HEK293T (cell line): ENCODE measurements around the gene PATJ.

Source experiments
- CTCF ChIA-PET: fragments of 350-600 bp; formaldehyde crosslinking; extraction: SDS; loops from one replicate; lab custom pipeline; 2021; ENCODE audit warnings: antibody characterized with exemption, inconsistent platforms; lab: Yijun Ruan, JAX
- POLR2A ChIA-PET: fragments of 350-600 bp; formaldehyde crosslinking; extraction: SDS; loops from one replicate; lab custom pipeline; 2020; ENCODE audit warnings: antibody characterized with exemption, inconsistent platforms; lab: Yijun Ruan, JAX
- DNase-seq: peaks from one replicate; pipeline ENCODE4 v3.0.0; 2012; ENCODE audit warnings: mixed read lengths; ENCODE audit errors: extremely low spot score
- ARNT ChIP-seq: fragments of 450-650 bp; IDR thresholded peaks from 2 replicates; pipeline ENCODE4 v1.6.1; 2017; ENCODE audit warnings: mild to moderate bottlenecking
- BHLHE40 ChIP-seq: fragments of 450-650 bp; IDR thresholded peaks from 2 replicates; pipeline ENCODE4 v1.6.1; 2016; ENCODE audit warnings: mild to moderate bottlenecking, moderate library complexity, borderline replicate concordance
- CTBP1 ChIP-seq: fragments of 450-650 bp; IDR thresholded peaks from 2 replicates; pipeline ENCODE4 v1.6.1; 2016; ENCODE audit warnings: borderline replicate concordance
- ELF4 ChIP-seq: fragments of 450-650 bp; IDR thresholded peaks from 2 replicates; pipeline ENCODE4 v1.6.1; 2017; ENCODE audit warnings: antibody characterized with exemption
- FOXA1 ChIP-seq: fragments of 450-650 bp; IDR thresholded peaks from 2 replicates; pipeline ENCODE4 v1.6.1; 2016; ENCODE audit warnings: mild to moderate bottlenecking
- FOXK2 ChIP-seq: fragments of 450-650 bp; IDR thresholded peaks from 2 replicates; pipeline ENCODE4 v1.6.1; 2016; ENCODE audit warnings: mild to moderate bottlenecking
- FOXM1 ChIP-seq: fragments of 450-650 bp; IDR thresholded peaks from 2 replicates; pipeline ENCODE4 v1.6.1; 2017; ENCODE audit warnings: mild to moderate bottlenecking, borderline replicate concordance
- HDGF ChIP-seq: fragments of 450-650 bp; IDR thresholded peaks from 2 replicates; pipeline ENCODE4 v1.6.1; 2017; ENCODE audit warnings: antibody characterized with exemption, borderline replicate concordance
- L3MBTL2 ChIP-seq: fragments of 450-650 bp; conservative IDR thresholded peaks from 2 replicates; pipeline ENCODE4 v1.6.1; 2016; ENCODE audit warnings: mild to moderate bottlenecking
- LEF1 ChIP-seq: fragments of 450-650 bp; IDR thresholded peaks from 2 replicates; pipeline ENCODE4 v1.6.1; 2017; ENCODE audit warnings: mild to moderate bottlenecking, borderline replicate concordance
- NFRKB ChIP-seq: fragments of 450-650 bp; IDR thresholded peaks from 2 replicates; pipeline ENCODE4 v1.6.1; 2016; ENCODE audit warnings: mild to moderate bottlenecking, moderate library complexity
- SP1 ChIP-seq: fragments of 450-650 bp; IDR thresholded peaks from 2 replicates; pipeline ENCODE4 v1.6.1; 2017
- SUZ12 ChIP-seq: fragments of 450-650 bp; IDR thresholded peaks from 2 replicates; pipeline ENCODE4 v1.6.1; 2016; ENCODE audit warnings: mild to moderate bottlenecking
- TARDBP ChIP-seq: fragments of 450-650 bp; IDR thresholded peaks from 2 replicates; pipeline ENCODE4 v1.6.1; 2016
- ZNF384 ChIP-seq: fragments of 450-650 bp; IDR thresholded peaks from 2 replicates; pipeline ENCODE4 v1.6.1; 2016
- TF ChIP-seq, protein P1 (sequence below): fragments of 450-650 bp; IDR thresholded peaks from 2 replicates; pipeline ENCODE4 v1.6.1; 2016

The PATJ gene

DNA sequence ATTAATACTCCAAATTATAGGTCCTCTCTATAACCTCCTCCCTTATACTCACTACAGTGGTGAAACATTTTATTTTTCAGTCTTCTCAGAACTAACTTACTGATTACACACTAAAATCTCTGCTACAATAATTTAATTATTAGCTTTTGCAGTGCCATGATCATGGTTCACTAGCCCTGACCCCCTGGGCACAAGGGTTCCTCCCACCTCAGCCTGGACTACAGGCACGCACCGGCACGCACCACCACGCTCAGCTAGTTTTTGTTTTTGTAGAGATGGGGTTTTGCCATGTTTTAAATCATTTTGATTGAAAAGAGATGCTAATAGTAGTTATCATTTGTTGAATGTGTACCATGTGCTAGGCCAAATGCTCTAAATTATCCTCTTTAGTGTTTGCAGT lies 6.3 kb downstream of the PATJ start:
- no peak for DNase-seq
- ChIA-PET CTCF (no interaction called here), POLR2A (no interaction called here)
- no peak for TF ChIP-seq LEF1
- TF ChIP-seq FOXK2, result no peak
- no peak for TF ChIP-seq FOXA1
- no peak for TF ChIP-seq SP1
- TF ChIP-seq HDGF, result no peak
- TF ChIP-seq SUZ12, result no peak
- no peak for TF ChIP-seq ELF4
- no peak for TF ChIP-seq ZNF384
- TF ChIP-seq L3MBTL2, result no peak
- no peak for TF ChIP-seq ARNT
- no peak for TF ChIP-seq BHLHE40
- TF ChIP-seq, protein P1, sequence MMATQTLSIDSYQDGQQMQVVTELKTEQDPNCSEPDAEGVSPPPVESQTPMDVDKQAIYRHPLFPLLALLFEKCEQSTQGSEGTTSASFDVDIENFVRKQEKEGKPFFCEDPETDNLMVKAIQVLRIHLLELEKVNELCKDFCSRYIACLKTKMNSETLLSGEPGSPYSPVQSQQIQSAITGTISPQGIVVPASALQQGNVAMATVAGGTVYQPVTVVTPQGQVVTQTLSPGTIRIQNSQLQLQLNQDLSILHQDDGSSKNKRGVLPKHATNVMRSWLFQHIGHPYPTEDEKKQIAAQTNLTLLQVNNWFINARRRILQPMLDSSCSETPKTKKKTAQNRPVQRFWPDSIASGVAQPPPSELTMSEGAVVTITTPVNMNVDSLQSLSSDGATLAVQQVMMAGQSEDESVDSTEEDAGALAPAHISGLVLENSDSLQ, result no peak
- no peak for TF ChIP-seq TARDBP
- no peak for TF ChIP-seq CTBP1
- TF ChIP-seq NFRKB, result no peak
- TF ChIP-seq FOXM1, result no peak

DNA sequence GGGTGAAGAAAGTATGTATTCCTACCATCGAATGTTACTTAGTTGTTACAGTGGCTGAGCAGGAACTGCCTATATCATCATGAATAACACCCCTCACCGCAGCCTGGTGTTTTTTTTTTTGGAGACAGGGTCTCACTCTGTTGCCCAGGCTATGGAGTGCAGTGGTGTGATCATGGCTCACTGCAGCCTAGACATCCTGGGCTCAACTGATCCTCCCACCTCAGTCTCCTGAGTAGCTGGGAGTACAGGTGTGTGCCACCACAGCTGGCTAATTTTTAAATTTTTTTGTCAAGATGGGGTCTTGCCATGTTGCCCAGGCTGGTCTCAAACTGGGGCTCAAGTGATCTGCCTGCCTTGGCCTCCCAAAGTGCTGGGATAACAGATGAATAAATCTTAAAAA lies 7.3 kb downstream of the PATJ start:
- CTCF ChIA-PET, result no interaction called here
- POLR2A ChIA-PET, result no interaction called here

DNA sequence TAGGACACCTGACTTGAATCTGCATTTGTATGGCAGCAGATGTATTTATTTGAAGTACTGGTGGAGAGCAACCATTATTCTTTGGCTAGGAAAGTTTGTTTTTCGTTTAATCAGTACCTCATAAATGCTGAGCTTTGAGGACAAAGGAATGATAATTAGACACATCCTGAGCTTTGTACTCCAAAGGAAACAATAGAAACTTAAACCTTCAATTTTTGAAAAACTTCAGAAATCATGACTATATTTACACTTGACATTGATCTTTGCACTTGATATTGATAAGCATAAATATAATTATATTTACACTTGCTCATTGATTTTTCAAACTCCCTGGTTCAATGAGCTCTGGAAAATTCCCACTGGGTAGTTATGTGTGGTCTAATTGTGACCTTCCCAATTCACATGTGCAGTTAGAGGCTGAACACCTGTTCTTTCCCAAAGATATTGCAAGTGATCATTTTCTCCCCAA lies 10.7 kb downstream of the PATJ start:
- ChIA-PET POLR2A (no interaction called here), CTCF (no interaction called here)
- TF ChIP-seq, protein P1, result no peak
- TF ChIP-seq FOXA1, result no peak
- no peak for TF ChIP-seq FOXM1
- TF ChIP-seq TARDBP, result no peak
- no peak for TF ChIP-seq SP1
- TF ChIP-seq ZNF384, result no peak
- TF ChIP-seq LEF1, result no peak
- TF ChIP-seq SUZ12, result no peak
- no peak for TF ChIP-seq ARNT
- TF ChIP-seq BHLHE40, result no peak
- no peak for DNase-seq

More for the DNA sequence above, 7.3 kb downstream of the PATJ start:
- DNase-seq, result no peak
- no peak for TF ChIP-seq NFRKB
- TF ChIP-seq FOXK2, result no peak
- no peak for TF ChIP-seq ARNT
- TF ChIP-seq ZNF384, result no peak
- TF ChIP-seq SP1, result no peak
- no peak for TF ChIP-seq HDGF
- no peak for TF ChIP-seq FOXA1
- TF ChIP-seq, protein P1, result no peak
- TF ChIP-seq FOXM1, result no peak
- no peak for TF ChIP-seq TARDBP
- no peak for TF ChIP-seq SUZ12
- no peak for TF ChIP-seq CTBP1
- TF ChIP-seq L3MBTL2, result no peak
- no peak for TF ChIP-seq LEF1
- no peak for TF ChIP-seq BHLHE40
- TF ChIP-seq ELF4, result no peak

DNA sequence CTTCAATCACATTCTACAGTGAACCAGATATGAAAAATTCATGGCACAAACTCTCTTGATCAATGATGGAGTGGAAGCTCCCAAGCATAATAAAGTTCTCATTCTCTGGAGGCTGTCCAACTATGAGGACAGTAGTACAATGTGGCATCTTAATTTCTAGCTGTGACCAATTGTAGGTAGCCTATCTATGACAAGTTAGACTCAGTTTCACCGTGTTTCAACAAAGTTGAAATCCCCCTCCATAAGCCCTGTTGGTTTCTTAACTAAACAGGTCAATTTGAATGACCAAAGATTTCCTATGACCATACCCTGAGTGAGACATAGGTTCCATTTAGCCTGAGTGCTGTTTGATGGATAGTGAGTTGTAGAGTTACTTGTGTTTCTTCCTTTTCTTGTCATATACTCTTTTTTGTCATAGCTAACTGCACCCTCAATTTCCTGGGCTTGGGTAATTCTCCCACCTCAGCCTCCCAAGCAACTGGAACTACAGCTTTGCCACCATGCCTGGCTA lies 11.8 kb downstream of the PATJ start:
- no peak for DNase-seq
- TF ChIP-seq CTBP1 (no peak), LEF1 (no peak), BHLHE40 (no peak), L3MBTL2 (no peak), NFRKB (no peak), SUZ12 (no peak), SP1 (no peak), ARNT (no peak), ELF4 (no peak), FOXK2 (no peak), HDGF (no peak), FOXM1 (no peak), TARDBP (no peak), ZNF384 (no peak), FOXA1 (no peak)
- TF ChIP-seq, protein P1, result no peak
- ChIA-PET POLR2A (no interaction called here), CTCF (no interaction called here)

DNA sequence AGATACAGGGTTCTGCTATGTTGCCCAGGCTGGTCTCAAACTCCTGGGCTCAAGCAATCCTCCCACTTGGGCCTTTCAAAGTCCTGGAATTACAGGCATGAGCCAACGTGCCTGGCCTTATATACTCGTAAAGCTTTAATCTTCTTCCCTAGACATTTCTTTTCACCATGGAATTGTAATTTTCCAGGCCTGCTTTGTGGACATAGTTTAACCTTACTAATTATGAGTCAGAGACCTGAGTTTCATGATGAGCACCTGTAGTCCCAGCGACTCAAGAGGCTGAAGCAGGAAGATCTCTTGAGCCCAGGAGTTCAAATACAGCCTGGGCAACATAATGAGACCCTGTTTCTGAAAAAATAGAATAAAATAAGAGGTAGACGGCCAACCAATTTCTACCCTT lies 12.3 kb downstream of the PATJ start:
- CTCF ChIA-PET, result no interaction called here
- POLR2A ChIA-PET, result no interaction called here
- TF ChIP-seq CTBP1 (no peak), HDGF (no peak), TARDBP (no peak), SUZ12 (no peak), FOXK2 (no peak), LEF1 (no peak), ZNF384 (no peak), NFRKB (no peak), ARNT (no peak), ELF4 (no peak), FOXA1 (no peak), L3MBTL2 (no peak), BHLHE40 (no peak), FOXM1 (no peak), SP1 (no peak)
- TF ChIP-seq, protein P1, result no peak
- DNase-seq, result no peak
